Measurements from ENCODE around the gene SCAMP2. TPM values are rescaled to one million over a fixed set of nuclear protein-coding genes. Genes with fewer than 3 reads are reported as not detected.

Gene SCAMP2
- total and polyA plus RNA-seq, 4 donors, result 16.0 to 69.4 (median 45.4) TPM

GRCh38 chr15:74884428-74885223 is 11.5 kb upstream of the SCAMP2 start:
- 93% methylated on average over 3 of the region's 4 CpGs for WGBS (ENCODE audit: insufficient coverage)
- Histone ChIP-seq H3K4me3 (ENCODE audit: low read depth, low read length) (no peak overlapping the region), H3K27ac (ENCODE audit: low read depth, low read length) (no peak overlapping the region), H3K4me1 (ENCODE audit: control insufficient read depth, insufficient read depth, low read length) (peaks cover 12% of the 10 kb centered on the region), H3K27me3 (ENCODE audit: control insufficient read depth, insufficient read depth, low read length) (no peaks in the 10 kb centered on the region), H3K9me3 (ENCODE audit: control insufficient read depth, insufficient read depth, low read length) (no peaks in the 10 kb centered on the region), H3K36me3 (ENCODE audit: control insufficient read depth, insufficient read depth, low read length) (no peaks in the 10 kb centered on the region)
- no peak for DNase-seq (ENCODE audit: low read depth in 4 of 6, low spot score in 6 of 6)

- Histone ChIP-seq H3K36me3 (ENCODE audit: control insufficient read depth, insufficient read depth, low read length) (no peaks in the 10 kb centered on the region), H3K4me3 (ENCODE audit: low read depth, low read length) (no peak overlapping the region), H3K9me3 (ENCODE audit: control insufficient read depth, insufficient read depth, low read length) (no peaks in the 10 kb centered on the region), H3K4me1 (ENCODE audit: control insufficient read depth, insufficient read depth, low read length) (no peaks in the 10 kb centered on the region), H3K27ac (ENCODE audit: low read depth, low read length) (no peak overlapping the region), H3K27me3 (ENCODE audit: control insufficient read depth, insufficient read depth, low read length) (no peaks in the 10 kb centered on the region)
- 90% methylated on average over 6 of the region's 6 CpGs for WGBS (ENCODE audit: insufficient coverage)
- no peak for DNase-seq (ENCODE audit: low read depth in 4 of 6, low spot score in 6 of 6)
Measured at GRCh38 chr15:74882528-74882927, 9.4 kb upstream of the SCAMP2 start.

- WGBS (ENCODE audit: insufficient coverage), result 67% methylated on average over 1 of the region's 4 CpGs
- Histone ChIP-seq H3K4me3 (ENCODE audit: low read depth, low read length) (no peak overlapping the region), H3K4me1 (ENCODE audit: control insufficient read depth, insufficient read depth, low read length) (peaks cover 7% of the 10 kb centered on the region), H3K27ac (ENCODE audit: low read depth, low read length) (no peak overlapping the region), H3K36me3 (ENCODE audit: control insufficient read depth, insufficient read depth, low read length) (no peaks in the 10 kb centered on the region), H3K27me3 (ENCODE audit: control insufficient read depth, insufficient read depth, low read length) (no peaks in the 10 kb centered on the region), H3K9me3 (ENCODE audit: control insufficient read depth, insufficient read depth, low read length) (no peaks in the 10 kb centered on the region)
- DNase-seq (ENCODE audit: low read depth in 4 of 6, low spot score in 6 of 6), result peak in 1 of 6 donors; percentile 25
Measured at GRCh38 chr15:74878273-74878672, 5.1 kb upstream of the SCAMP2 start.

- no peaks in the 10 kb centered on the region for H3K36me3 ChIP-seq (ENCODE audit: control insufficient read depth, insufficient read depth, low read length)
- H3K27ac ChIP-seq (ENCODE audit: low read depth, low read length), result peak overlapping the region; percentile 45
- 8% methylated on average over 8 of the region's 16 CpGs for WGBS (ENCODE audit: insufficient coverage)
- peaks cover 30% of the 10 kb centered on the region for H3K4me1 ChIP-seq (ENCODE audit: control insufficient read depth, insufficient read depth, low read length)
- no peaks in the 10 kb centered on the region for H3K9me3 ChIP-seq (ENCODE audit: control insufficient read depth, insufficient read depth, low read length)
- peak overlapping the region; percentile 96 for H3K4me3 ChIP-seq (ENCODE audit: low read depth, low read length)
- DNase-seq (ENCODE audit: low read depth in 4 of 6, low spot score in 6 of 6), result no peak
- no peaks in the 10 kb centered on the region for H3K27me3 ChIP-seq (ENCODE audit: control insufficient read depth, insufficient read depth, low read length)
Measured at GRCh38 chr15:74873756-74874424, 725 bp upstream of the SCAMP2 start.

GRCh38 chr15:74872702-74873035 is 496 bp downstream of the SCAMP2 start:
- Histone ChIP-seq H3K27ac (ENCODE audit: low read depth, low read length) (peak overlapping the region; percentile 93), H3K27me3 (ENCODE audit: control insufficient read depth, insufficient read depth, low read length) (no peaks in the 10 kb centered on the region), H3K4me3 (ENCODE audit: low read depth, low read length) (peak overlapping the region; percentile 96), H3K9me3 (ENCODE audit: control insufficient read depth, insufficient read depth, low read length) (no peaks in the 10 kb centered on the region), H3K36me3 (ENCODE audit: control insufficient read depth, insufficient read depth, low read length) (peaks cover 4% of the 10 kb centered on the region), H3K4me1 (ENCODE audit: control insufficient read depth, insufficient read depth, low read length) (peaks cover 30% of the 10 kb centered on the region)
- WGBS (ENCODE audit: insufficient coverage), result under 1% methylated on average over 10 of the region's 11 CpGs
- DNase-seq (ENCODE audit: low read depth in 4 of 6, low spot score in 6 of 6), result no peak

- Histone ChIP-seq H3K9me3 (ENCODE audit: control insufficient read depth, insufficient read depth, low read length) (no peaks in the 10 kb centered on the region), H3K36me3 (ENCODE audit: control insufficient read depth, insufficient read depth, low read length) (peaks cover 4% of the 10 kb centered on the region), H3K27me3 (ENCODE audit: control insufficient read depth, insufficient read depth, low read length) (no peaks in the 10 kb centered on the region), H3K27ac (ENCODE audit: low read depth, low read length) (no peak overlapping the region), H3K4me1 (ENCODE audit: control insufficient read depth, insufficient read depth, low read length) (peaks cover 30% of the 10 kb centered on the region), H3K4me3 (ENCODE audit: low read depth, low read length) (no peak overlapping the region)
- 68% methylated on average over 4 of the region's 6 CpGs for WGBS (ENCODE audit: insufficient coverage)
- DNase-seq (ENCODE audit: low read depth in 4 of 6, low spot score in 6 of 6), result no peak
Measured at GRCh38 chr15:74870436-74871215, 2.5 kb downstream of the SCAMP2 start.

GRCh38 chr15:74869726-74870407 is 3.3 kb downstream of the SCAMP2 start:
- no peak for DNase-seq (ENCODE audit: low read depth in 4 of 6, low spot score in 6 of 6)
- peaks cover 4% of the 10 kb centered on the region for H3K36me3 ChIP-seq (ENCODE audit: control insufficient read depth, insufficient read depth, low read length)
- no peaks in the 10 kb centered on the region for H3K9me3 ChIP-seq (ENCODE audit: control insufficient read depth, insufficient read depth, low read length)
- no peaks in the 10 kb centered on the region for H3K27me3 ChIP-seq (ENCODE audit: control insufficient read depth, insufficient read depth, low read length)
- no peak overlapping the region for H3K27ac ChIP-seq (ENCODE audit: low read depth, low read length)
- peaks cover 30% of the 10 kb centered on the region for H3K4me1 ChIP-seq (ENCODE audit: control insufficient read depth, insufficient read depth, low read length)
- no peak overlapping the region for H3K4me3 ChIP-seq (ENCODE audit: low read depth, low read length)
- WGBS (ENCODE audit: insufficient coverage), result 76% methylated on average over 6 of the region's 6 CpGs

GRCh38 chr15:74869372-74869725 is 3.8 kb downstream of the SCAMP2 start:
- H3K4me1 ChIP-seq (ENCODE audit: control insufficient read depth, insufficient read depth, low read length), result peaks cover 30% of the 10 kb centered on the region
- no peak for DNase-seq (ENCODE audit: low read depth in 4 of 6, low spot score in 6 of 6)
- H3K9me3 ChIP-seq (ENCODE audit: control insufficient read depth, insufficient read depth, low read length), result no peaks in the 10 kb centered on the region
- peaks cover 4% of the 10 kb centered on the region for H3K36me3 ChIP-seq (ENCODE audit: control insufficient read depth, insufficient read depth, low read length)
- H3K27me3 ChIP-seq (ENCODE audit: control insufficient read depth, insufficient read depth, low read length), result no peaks in the 10 kb centered on the region
- H3K27ac ChIP-seq (ENCODE audit: low read depth, low read length), result no peak overlapping the region
- H3K4me3 ChIP-seq (ENCODE audit: low read depth, low read length), result no peak overlapping the region

- Histone ChIP-seq H3K4me3 (ENCODE audit: low read depth, low read length) (no peak overlapping the region), H3K9me3 (ENCODE audit: control insufficient read depth, insufficient read depth, low read length) (no peaks in the 10 kb centered on the region), H3K4me1 (ENCODE audit: control insufficient read depth, insufficient read depth, low read length) (peaks cover 23% of the 10 kb centered on the region), H3K36me3 (ENCODE audit: control insufficient read depth, insufficient read depth, low read length) (peaks cover 6% of the 10 kb centered on the region), H3K27ac (ENCODE audit: low read depth, low read length) (no peak overlapping the region), H3K27me3 (ENCODE audit: control insufficient read depth, insufficient read depth, low read length) (no peaks in the 10 kb centered on the region)
- WGBS (ENCODE audit: insufficient coverage), result 91% methylated on average over 4 of the region's 6 CpGs
- DNase-seq (ENCODE audit: low read depth in 4 of 6, low spot score in 6 of 6), result no peak
Measured at GRCh38 chr15:74868059-74868458, 5.1 kb downstream of the SCAMP2 start.

All from spinal cord (tissue), 10 donors.